Measurements from ENCODE around the gene LIMS2.

DNA sequence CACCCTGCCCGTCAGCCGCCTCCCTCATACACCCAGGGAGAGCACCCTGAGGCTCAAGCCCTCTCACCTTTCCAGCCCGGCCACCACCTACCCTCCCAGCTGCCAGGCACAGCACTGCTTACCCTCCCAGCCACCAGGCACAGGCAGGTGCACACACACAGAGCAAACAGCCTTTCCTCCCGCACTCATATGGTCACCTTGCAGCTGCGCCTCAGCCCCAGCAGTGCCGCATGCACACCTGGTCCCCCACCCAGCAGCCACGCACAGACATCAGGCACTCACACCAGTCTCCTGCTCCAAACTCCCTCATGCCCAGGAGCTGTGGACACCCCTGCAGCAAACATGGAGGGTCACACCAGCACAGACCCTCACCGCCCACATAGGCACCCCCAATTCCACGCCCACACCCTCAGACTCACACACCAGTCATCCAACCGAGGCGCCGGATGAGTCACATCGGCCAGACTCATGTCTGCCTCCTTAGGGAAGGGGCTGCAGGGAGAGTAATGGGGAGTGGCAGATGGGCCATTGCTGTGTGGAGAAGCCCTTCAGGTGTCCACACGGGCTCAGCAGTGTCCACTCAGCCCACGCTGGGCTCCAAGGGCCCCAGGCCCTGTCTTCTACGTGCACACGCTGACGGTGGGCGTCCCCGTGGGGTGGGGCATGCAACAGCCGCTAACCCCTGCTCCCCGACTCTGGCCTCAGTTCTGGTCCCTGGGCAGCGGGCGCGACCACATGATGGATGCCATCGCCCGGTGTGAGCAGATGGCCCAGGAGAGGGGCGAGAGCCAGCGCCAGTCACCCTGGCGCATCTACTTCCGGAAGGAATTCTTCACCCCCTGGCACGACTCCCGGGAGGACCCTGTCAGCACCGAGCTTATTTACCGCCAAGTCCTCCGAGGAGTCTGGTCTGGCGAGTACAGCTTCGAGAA, 51.7 kb downstream of the LIMS2 start:
- TF ChIP-seq POLR2AphosphoS5 (IDR thresholded peaks at IDR 0.05; ENCODE audit: low read depth) (no peak), CREB1 (CRISPR knock-in tag; IDR thresholded peaks at IDR 0.05; ENCODE audit: low read depth) (no peak), EZH2 (IDR thresholded peaks at IDR 0.05; ENCODE audit: low read depth, unreplicated experiment) (no peak), ZNF114 (CRISPR knock-in tag; IDR thresholded peaks at IDR 0.05) (no peak), EZH2phosphoT487 (IDR thresholded peaks at IDR 0.05; ENCODE audit: unreplicated experiment) (no peak), JUNB (IDR thresholded peaks at IDR 0.05; ENCODE audit: unreplicated experiment) (no peak), STAT1 (IDR thresholded peaks at IDR 0.05; ENCODE audit: unreplicated experiment) (no peak), ZNF331 (CRISPR knock-in tag; IDR thresholded peaks at IDR 0.05; ENCODE audit: low read depth) (no peak), NANOG (IDR thresholded peaks at IDR 0.05; ENCODE audit: borderline replicate concordance) (no peak)
- TF ChIP-seq, protein P1, sequence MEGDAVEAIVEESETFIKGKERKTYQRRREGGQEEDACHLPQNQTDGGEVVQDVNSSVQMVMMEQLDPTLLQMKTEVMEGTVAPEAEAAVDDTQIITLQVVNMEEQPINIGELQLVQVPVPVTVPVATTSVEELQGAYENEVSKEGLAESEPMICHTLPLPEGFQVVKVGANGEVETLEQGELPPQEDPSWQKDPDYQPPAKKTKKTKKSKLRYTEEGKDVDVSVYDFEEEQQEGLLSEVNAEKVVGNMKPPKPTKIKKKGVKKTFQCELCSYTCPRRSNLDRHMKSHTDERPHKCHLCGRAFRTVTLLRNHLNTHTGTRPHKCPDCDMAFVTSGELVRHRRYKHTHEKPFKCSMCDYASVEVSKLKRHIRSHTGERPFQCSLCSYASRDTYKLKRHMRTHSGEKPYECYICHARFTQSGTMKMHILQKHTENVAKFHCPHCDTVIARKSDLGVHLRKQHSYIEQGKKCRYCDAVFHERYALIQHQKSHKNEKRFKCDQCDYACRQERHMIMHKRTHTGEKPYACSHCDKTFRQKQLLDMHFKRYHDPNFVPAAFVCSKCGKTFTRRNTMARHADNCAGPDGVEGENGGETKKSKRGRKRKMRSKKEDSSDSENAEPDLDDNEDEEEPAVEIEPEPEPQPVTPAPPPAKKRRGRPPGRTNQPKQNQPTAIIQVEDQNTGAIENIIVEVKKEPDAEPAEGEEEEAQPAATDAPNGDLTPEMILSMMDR (conservative IDR thresholded peaks at IDR 0.05; ENCODE audit: low read depth in 2 of 2): no peak
- TF ChIP-seq, protein P2, sequence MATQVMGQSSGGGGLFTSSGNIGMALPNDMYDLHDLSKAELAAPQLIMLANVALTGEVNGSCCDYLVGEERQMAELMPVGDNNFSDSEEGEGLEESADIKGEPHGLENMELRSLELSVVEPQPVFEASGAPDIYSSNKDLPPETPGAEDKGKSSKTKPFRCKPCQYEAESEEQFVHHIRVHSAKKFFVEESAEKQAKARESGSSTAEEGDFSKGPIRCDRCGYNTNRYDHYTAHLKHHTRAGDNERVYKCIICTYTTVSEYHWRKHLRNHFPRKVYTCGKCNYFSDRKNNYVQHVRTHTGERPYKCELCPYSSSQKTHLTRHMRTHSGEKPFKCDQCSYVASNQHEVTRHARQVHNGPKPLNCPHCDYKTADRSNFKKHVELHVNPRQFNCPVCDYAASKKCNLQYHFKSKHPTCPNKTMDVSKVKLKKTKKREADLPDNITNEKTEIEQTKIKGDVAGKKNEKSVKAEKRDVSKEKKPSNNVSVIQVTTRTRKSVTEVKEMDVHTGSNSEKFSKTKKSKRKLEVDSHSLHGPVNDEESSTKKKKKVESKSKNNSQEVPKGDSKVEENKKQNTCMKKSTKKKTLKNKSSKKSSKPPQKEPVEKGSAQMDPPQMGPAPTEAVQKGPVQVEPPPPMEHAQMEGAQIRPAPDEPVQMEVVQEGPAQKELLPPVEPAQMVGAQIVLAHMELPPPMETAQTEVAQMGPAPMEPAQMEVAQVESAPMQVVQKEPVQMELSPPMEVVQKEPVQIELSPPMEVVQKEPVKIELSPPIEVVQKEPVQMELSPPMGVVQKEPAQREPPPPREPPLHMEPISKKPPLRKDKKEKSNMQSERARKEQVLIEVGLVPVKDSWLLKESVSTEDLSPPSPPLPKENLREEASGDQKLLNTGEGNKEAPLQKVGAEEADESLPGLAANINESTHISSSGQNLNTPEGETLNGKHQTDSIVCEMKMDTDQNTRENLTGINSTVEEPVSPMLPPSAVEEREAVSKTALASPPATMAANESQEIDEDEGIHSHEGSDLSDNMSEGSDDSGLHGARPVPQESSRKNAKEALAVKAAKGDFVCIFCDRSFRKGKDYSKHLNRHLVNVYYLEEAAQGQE (IDR thresholded peaks at IDR 0.05; ENCODE audit: unreplicated experiment): no peak
- TF ChIP-seq, protein P3, sequence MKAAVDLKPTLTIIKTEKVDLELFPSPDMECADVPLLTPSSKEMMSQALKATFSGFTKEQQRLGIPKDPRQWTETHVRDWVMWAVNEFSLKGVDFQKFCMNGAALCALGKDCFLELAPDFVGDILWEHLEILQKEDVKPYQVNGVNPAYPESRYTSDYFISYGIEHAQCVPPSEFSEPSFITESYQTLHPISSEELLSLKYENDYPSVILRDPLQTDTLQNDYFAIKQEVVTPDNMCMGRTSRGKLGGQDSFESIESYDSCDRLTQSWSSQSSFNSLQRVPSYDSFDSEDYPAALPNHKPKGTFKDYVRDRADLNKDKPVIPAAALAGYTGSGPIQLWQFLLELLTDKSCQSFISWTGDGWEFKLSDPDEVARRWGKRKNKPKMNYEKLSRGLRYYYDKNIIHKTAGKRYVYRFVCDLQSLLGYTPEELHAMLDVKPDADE (IDR thresholded peaks at IDR 0.05): no peak
- TF ChIP-seq, protein P4, sequence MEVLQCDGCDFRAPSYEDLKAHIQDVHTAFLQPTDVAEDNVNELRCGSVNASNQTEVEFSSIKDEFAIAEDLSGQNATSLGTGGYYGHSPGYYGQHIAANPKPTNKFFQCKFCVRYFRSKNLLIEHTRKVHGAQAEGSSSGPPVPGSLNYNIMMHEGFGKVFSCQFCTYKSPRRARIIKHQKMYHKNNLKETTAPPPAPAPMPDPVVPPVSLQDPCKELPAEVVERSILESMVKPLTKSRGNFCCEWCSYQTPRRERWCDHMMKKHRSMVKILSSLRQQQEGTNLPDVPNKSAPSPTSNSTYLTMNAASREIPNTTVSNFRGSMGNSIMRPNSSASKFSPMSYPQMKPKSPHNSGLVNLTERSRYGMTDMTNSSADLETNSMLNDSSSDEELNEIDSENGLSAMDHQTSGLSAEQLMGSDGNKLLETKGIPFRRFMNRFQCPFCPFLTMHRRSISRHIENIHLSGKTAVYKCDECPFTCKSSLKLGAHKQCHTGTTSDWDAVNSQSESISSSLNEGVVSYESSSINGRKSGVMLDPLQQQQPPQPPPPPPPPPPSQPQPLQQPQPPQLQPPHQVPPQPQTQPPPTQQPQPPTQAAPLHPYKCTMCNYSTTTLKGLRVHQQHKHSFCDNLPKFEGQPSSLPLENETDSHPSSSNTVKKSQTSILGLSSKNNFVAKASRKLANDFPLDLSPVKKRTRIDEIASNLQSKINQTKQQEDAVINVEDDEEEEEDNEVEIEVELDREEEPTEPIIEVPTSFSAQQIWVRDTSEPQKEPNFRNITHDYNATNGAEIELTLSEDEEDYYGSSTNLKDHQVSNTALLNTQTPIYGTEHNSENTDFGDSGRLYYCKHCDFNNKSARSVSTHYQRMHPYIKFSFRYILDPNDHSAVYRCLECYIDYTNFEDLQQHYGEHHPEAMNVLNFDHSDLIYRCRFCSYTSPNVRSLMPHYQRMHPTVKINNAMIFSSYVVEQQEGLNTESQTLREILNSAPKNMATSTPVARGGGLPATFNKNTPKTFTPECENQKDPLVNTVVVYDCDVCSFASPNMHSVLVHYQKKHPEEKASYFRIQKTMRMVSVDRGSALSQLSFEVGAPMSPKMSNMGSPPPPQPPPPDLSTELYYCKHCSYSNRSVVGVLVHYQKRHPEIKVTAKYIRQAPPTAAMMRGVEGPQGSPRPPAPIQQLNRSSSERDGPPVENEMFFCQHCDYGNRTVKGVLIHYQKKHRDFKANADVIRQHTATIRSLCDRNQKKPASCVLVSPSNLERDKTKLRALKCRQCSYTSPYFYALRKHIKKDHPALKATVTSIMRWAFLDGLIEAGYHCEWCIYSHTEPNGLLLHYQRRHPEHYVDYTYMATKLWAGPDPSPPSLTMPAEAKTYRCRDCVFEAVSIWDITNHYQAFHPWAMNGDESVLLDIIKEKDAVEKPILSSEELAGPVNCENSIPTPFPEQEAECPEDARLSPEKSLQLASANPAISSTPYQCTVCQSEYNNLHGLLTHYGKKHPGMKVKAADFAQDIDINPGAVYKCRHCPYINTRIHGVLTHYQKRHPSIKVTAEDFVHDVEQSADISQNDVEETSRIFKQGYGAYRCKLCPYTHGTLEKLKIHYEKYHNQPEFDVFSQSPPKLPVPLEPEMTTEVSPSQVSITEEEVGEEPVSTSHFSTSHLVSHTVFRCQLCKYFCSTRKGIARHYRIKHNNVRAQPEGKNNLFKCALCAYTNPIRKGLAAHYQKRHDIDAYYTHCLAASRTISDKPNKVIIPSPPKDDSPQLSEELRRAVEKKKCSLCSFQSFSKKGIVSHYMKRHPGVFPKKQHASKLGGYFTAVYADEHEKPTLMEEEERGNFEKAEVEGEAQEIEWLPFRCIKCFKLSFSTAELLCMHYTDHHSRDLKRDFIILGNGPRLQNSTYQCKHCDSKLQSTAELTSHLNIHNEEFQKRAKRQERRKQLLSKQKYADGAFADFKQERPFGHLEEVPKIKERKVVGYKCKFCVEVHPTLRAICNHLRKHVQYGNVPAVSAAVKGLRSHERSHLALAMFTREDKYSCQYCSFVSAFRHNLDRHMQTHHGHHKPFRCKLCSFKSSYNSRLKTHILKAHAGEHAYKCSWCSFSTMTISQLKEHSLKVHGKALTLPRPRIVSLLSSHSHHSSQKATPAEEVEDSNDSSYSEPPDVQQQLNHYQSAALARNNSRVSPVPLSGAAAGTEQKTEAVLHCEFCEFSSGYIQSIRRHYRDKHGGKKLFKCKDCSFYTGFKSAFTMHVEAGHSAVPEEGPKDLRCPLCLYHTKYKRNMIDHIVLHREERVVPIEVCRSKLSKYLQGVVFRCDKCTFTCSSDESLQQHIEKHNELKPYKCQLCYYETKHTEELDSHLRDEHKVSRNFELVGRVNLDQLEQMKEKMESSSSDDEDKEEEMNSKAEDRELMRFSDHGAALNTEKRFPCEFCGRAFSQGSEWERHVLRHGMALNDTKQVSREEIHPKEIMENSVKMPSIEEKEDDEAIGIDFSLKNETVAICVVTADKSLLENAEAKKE (CRISPR knock-in tag; IDR thresholded peaks at IDR 0.05): no peak
